ENCODE measurements around the gene LBX1.

DNA sequence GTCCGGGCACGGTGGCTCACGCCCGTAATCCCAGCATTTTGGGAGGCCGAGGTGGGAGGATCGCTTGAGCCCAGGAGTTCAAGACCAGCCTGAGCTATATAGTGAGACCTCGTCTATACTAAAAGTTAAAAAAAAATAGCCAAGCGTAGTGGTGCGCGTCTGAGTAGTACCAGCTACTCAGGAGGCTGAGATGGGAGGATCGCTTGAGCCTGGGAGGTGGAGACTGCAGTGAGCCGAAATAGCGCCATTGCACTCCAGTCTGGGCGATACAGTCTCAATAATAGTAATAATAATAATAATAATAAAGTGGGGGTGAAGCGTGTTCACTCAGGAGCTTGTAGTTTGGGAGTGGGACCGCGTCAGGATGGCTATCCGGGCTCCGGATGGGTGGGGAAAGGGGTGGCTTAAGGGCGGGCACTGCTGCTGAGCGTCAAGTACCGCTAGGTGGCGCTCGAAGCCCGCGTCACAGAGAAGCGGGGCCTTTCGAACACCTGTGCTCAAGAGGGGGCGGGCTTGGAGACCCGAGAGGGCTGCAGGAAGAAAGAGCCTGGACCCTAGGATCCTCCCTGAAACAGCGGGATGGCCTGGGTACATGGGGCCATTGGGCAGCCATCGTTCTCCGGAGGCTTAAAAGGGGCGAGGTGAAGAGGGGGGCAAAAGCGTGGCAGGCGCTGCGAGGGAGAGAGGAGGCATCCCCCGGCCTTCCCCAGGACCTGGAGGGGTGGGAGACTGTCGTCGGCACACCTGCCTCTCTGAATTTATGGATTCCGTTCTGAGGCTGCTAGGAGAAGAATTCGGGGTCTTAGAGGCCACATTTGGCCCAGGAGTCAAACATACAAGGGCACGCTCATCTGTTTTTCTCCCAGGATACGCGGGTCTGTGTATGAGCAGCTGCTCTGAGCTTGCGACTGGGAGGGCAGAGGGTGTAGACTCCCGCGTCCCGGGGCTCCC is 14.5 kb downstream of the LBX1 start:
- TF ChIP-seq CTCF (IDR thresholded peaks at IDR 0.05 in 8 of 11, conservative IDR thresholded peaks at IDR 0.05 in 3 of 11) (peak; percentile 50 to 92 (median 86)), POLR2A (IDR thresholded peaks at IDR 0.05) (no peak), POLR2AphosphoS5 (IDR thresholded peaks at IDR 0.05) (no peak)

All from spleen (tissue), 7 donors.